A549 treated with GW870086 at 1 μM for 4 hours (cell line): ENCODE results near the gene GUCA2A. TPM values are rescaled to one million over a fixed set of nuclear protein-coding genes. Genes with fewer than 3 reads are reported as not detected.

Experiments used
- total RNA-seq: library from RNA; stranded (reverse); fragments of 200-300 nt; extraction: Qiagen RNA extraction; gene quantifications from 5 replicates; pipeline ENCODE4 v1.2.3, GENCODE V29; 2022; ENCODE audit warnings: low read depth

Gene GUCA2A
- not detected in 5 replicates for total RNA-seq

DNA sequence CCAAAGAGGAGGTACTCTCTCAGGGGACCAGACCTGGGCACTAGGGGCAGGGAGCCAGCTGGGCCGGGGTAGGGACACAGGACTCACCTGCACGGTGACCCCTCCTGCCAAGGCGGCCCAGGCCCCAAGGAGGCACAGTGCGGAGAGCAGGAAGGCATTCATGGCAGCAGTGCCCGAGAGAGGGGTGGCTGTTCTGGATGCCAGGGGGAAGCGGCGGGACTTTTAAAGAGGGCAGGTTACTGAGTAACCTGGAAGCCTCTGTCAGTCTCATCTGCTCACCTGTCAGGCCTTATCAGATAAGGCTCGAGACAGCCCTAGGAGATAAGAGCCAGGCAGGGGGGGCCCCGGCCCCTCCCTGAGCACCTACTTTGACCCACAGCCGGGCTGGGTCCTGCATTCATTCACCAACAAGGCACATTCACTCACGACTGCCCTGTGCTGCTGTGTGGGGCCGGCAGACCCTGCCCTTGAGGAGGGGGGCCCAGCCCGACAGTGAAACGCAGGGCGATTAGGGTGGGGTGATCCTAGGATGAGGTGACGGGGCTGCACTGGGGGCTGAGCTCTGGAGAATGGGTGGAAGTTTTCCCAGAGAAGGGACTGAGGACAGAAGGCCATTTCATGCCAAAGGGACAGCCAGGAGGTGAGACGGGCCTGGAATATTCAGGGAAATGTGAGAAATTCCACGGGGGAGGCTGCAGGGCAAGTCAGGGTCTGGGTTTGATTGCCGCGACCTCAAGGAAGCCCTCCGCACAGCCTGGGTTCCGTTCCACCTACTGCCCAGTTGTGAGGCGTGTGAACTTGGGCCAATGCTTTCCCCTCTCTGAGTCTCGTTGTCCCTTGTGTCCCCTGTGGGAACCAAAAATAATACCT lies at the start of gene GUCA2A:
GUCA2A (minus strand) TSS at position 195 of the 870 bp plus-strand sequence; CDS start at position 162, 33 bp downstream.

DNA sequence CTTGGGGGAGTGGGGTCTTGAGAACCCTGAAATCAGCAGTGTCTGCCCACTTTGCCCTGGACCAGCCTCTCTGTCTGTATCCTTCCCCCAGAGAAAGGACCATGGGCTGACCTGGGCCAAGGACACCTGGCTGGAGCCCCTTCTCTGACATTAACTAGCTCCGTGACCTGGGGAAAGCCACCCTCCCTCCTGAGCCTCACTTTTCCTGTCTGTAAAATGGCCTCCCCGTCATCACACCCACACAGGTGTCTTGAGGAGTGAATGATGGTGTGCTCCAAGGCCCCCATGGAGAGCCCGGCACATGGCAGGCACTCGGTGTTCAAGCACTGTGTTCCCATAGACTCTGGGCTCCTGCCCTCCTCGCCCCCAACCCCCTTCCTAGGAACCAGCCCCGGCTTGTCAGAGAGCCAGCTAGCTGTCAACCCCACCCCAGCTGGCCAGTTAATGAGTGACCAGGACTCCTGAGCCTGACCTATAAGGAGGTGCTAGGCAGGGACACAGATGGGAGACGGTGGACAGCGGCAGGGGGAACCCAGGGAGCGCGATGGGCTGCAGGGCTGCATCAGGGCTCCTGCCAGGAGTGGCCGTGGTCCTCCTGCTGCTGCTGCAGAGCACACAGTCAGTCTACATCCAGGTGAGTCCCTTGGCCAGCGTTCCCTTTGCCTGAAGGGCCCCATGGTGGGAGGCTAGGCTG lies 11.5 kb downstream of the GUCA2A start, which contains the start of gene GUCA2B:
GUCA2B (plus strand) TSS at position 504 of the 694 bp plus-strand sequence; CDS start at position 545, 41 bp downstream.

Other genes with a start within 250 kb of the GUCA2A start
- gene HIVEP3, start 245.8 kb downstream of the GUCA2A start, total RNA-seq: 2.6 to 3.9 TPM (median 3.1 TPM) in 5 replicates
- gene GUCA2B, start 11.3 kb downstream of the GUCA2A start, total RNA-seq: not detected in 5 replicates
- gene FOXJ3, start 170.5 kb upstream of the GUCA2A start, total RNA-seq: 15.3 to 18.9 TPM (median 18.8 TPM) in 5 replicates
- gene RIMKLA, start 216.0 kb upstream of the GUCA2A start, total RNA-seq: 0.27 to 1.0 TPM (median 0.76 TPM) in 5 replicates